Measurements from ENCODE around the gene PRG2.

The PRG2 gene

GRCh38 chr11:57418131-57418530 is 27.7 kb upstream of the PRG2 start:
- no peak overlapping the region for H3K27ac ChIP-seq
- TF ChIP-seq CTCF (conservative IDR thresholded peaks at IDR 0.05) (no peak), ZFX (IDR thresholded peaks at IDR 0.05) (no peak)

- no peak overlapping the region for H3K27ac ChIP-seq
Observed at GRCh38 chr11:57417056-57417455, 26.6 kb upstream of the PRG2 start.

DNA sequence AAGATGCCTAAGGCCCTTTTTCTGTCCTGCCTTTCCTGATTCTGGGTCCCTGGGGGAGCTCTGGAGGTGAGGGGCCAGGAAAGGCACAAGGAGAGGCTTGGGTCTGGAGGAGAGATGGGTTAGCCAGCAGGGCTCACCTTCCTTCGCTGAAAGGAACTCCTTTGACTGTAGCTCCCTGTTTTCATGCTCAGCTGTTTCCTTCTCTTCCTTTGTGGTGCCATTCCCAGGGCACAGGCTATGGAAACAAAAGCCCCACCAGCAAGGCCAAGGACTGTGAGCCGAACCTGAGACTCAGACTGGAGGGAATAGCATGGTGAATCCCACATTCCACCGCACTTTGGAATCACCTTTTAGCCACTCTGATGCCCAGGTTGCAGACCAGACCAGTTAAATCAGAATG is 26.0 kb upstream of the PRG2 start:
- H3K27ac ChIP-seq: no peak overlapping the region
- no peak for TF ChIP-seq CTCF (conservative IDR thresholded peaks at IDR 0.05)
- no peak for TF ChIP-seq ZFX (IDR thresholded peaks at IDR 0.05)

More at GRCh38 chr11:57417056-57417455, 26.6 kb upstream of the PRG2 start:
- TF ChIP-seq ZFX (IDR thresholded peaks at IDR 0.05): no peak
- TF ChIP-seq CTCF (conservative IDR thresholded peaks at IDR 0.05): no peak

GRCh38 chr11:57414612-57415212 is 24.3 kb upstream of the PRG2 start:
- no peak for TF ChIP-seq ZFX (IDR thresholded peaks at IDR 0.05)
- no peak for TF ChIP-seq CTCF (conservative IDR thresholded peaks at IDR 0.05)
- no peak overlapping the region for H3K27ac ChIP-seq

GRCh38 chr11:57413681-57414080 is 23.2 kb upstream of the PRG2 start:
- no peak for TF ChIP-seq CTCF (conservative IDR thresholded peaks at IDR 0.05)
- TF ChIP-seq ZFX (IDR thresholded peaks at IDR 0.05): no peak
- no peak overlapping the region for H3K27ac ChIP-seq

- no peak overlapping the region for H3K27ac ChIP-seq
- TF ChIP-seq CTCF (conservative IDR thresholded peaks at IDR 0.05) (no peak), ZFX (IDR thresholded peaks at IDR 0.05) (no peak)
Observed at GRCh38 chr11:57410287-57410686, 19.8 kb upstream of the PRG2 start.

DNA sequence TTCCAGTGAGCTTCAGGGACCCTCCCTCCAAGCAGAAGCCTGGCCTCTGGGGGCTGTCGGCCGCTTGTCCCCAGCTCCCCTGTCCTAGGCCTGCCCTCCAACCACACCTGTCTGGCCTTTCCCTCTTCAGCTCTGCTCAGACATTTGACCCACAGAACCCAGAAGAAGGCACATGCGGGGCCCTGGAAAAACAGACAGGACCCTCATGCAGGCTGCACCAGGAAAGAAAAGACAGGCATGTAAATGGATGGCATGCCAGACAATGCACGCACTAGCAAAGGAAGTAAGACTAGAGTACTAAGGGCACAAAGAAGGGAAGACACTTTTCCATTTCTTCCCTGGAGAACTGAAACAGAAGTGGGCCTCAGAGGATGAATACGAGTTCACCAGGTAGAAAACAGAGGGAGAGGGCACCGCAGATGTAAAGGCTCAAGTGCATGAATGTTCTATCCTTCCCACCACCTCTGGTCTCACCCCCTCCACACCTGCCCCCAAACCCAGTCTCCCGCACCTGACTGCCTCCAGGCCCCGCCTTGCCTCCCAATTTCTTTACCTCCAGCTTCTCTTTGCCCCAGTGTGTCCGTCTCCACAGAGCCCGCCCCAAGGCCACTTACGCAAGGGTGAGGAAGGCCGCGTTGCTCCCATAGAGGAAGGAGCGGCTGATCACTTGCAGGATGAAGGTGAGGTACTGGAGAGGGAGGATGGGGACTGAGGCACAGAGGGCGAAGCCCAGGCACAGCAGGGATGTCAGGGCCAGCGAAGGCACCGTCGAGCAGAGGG is 19.1 kb upstream of the PRG2 start:
- no peak for TF ChIP-seq CTCF (conservative IDR thresholded peaks at IDR 0.05)
- TF ChIP-seq ZFX (IDR thresholded peaks at IDR 0.05): no peak
- no peak overlapping the region for H3K27ac ChIP-seq

Measured in C4-2B (cell line).